Stimulated activated memory B cell treated with anti-CD40 and anti-IgM and Interleukin-4, amounts not matched to agents 10 μg/mL and 1 μg/mL and 100 μg/mL, for 72 hours (primary cell): ENCODE results near the gene PKD2L1.
"Not testable (repeated sequence)": the region's sequence is repeated elsewhere in the genome, so short reads cannot be mapped to it uniquely, and the experiment has no call there.

Source experiments
- ATAC-seq: fragments of 150-1000 bp; cut with Tn5 transposase; 2 replicates; pipeline ENCODE4 v1.10.0; 2021
- H3K27ac Mint-ChIP-seq: one replicate; pipeline ENCODE4 v1.8.0; 2022; ENCODE audit warnings: mild to moderate bottlenecking, mixed read lengths
- H3K27me3 Mint-ChIP-seq: one replicate; pipeline ENCODE4 v1.8.0; 2022; ENCODE audit warnings: mixed read lengths
- H3K36me3 Mint-ChIP-seq: one replicate; pipeline ENCODE4 v1.8.0; 2022; ENCODE audit warnings: mixed read lengths
- H3K4me1 Mint-ChIP-seq: one replicate; pipeline ENCODE4 v1.8.0; 2022; ENCODE audit warnings: mixed read lengths
- H3K4me3 Mint-ChIP-seq: one replicate; pipeline ENCODE4 v1.8.0; 2022; ENCODE audit warnings: mild to moderate bottlenecking, moderate library complexity, mixed read lengths
- H3K9me3 Mint-ChIP-seq: one replicate; pipeline ENCODE4 v1.8.0; 2022; ENCODE audit warnings: mixed read lengths

PKD2L1 gene

DNA sequence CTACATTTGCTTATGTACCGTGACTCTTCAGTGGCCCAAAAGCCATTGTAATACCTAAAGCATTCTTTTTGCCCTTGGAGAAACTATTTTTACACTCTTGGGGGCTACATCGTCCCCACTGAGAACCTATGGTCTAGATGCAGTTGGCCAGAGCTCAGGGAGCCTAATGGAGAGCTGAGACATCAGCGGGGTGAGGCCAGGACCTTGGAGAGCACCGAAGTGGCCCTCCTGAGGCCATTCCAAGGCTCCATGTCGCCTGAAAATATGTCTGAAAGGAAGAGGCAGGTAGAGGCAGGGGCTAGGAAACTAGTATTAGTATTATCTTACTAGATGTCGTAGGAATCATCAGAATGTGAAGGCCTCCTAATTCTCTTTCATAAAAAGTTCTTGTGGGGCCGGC is 4.9 kb downstream of the PKD2L1 start:
- Mint-ChIP-seq H3K27ac (no peak overlapping the region), H3K9me3 (no peaks in the 10 kb centered on the region), H3K4me1 (peaks cover 29% of the 10 kb centered on the region), H3K4me3 (no peak overlapping the region), H3K27me3 (peaks cover 5% of the 10 kb centered on the region), H3K36me3 (no peaks in the 10 kb centered on the region)
- ATAC-seq, result no peak

DNA sequence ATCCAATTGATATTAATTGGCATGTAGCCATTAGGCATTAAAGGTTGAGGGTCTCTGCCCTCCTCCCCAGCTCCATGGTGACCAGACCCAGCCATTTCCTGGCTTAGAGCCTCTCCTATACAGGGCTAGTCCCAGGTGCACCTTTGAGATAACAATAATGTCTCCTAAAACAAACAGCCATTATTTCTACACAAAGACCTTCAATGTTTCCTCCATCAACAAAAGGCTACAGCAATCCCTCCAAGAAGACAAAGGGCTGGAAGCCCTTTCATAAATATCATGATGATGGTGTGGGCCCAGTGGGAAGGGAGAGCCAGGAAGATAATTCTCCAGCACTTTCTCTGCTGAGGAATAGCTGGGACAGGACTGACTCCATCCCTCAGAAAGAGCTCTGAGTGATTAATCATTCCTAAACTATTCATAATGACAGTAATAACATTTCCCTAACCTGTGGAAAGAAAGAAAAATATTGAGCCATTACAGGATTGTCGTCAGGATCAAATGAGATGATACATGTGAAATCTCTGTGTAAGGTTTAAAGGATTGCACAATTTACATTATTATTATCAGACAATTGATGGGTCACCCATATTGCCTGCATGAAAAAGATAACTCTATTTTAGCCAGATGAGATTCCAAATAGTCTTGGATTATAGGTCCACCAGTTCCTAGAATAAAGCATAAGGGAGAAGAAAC is 10.2 kb downstream of the PKD2L1 start:
- H3K27ac Mint-ChIP-seq, result no peak overlapping the region
- peaks cover 7% of the 10 kb centered on the region for H3K4me1 Mint-ChIP-seq
- H3K9me3 Mint-ChIP-seq, result no peaks in the 10 kb centered on the region
- H3K4me3 Mint-ChIP-seq, result no peak overlapping the region
- no peaks in the 10 kb centered on the region for H3K36me3 Mint-ChIP-seq
- H3K27me3 Mint-ChIP-seq, result peaks cover 36% of the 10 kb centered on the region
- no peak for ATAC-seq

DNA sequence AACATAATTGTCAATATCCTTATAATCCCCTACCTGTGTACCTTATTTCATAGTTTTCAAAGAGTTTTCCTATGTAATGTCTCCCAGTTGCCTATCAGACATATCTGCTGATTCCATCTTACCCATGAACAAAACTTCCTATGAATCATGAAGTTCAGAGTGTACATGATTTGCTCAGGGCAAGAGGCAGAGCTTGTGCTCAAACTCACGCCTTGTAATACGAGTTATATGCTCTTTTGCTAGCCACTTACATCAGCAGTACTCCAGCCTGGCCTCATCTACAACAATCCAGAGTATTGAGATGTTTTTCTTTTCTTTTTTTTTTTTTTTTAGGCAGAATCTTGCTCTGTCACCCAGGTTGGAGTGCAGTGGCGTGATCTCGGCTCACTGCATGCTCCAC is 11.8 kb downstream of the PKD2L1 start:
- peaks cover 46% of the 10 kb centered on the region for H3K27me3 Mint-ChIP-seq
- peaks cover 7% of the 10 kb centered on the region for H3K4me1 Mint-ChIP-seq
- H3K36me3 Mint-ChIP-seq, result no peaks in the 10 kb centered on the region
- H3K9me3 Mint-ChIP-seq, result no peaks in the 10 kb centered on the region
- no peak overlapping the region for H3K27ac Mint-ChIP-seq
- no peak overlapping the region for H3K4me3 Mint-ChIP-seq
- no peak for ATAC-seq

DNA sequence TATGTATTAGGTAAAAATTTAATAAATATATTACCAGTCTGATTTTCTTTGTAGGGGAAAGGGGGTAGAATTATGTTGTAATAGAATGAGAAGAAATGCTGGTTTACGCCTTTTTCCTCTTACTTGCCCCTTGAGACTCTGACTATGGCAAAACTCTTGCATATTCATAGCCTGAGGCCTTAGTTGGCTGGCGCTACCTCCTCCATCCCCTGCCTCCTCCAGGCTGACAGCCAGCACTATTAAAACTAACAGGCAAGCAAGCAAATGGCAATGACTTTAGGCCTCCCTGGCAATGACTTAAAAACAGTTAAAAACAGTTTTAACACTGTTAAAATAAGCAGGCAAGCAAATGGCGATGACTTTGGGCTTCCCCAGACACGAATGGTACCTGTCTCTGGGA is 14.4 kb downstream of the PKD2L1 start:
- peaks cover 46% of the 10 kb centered on the region for H3K27me3 Mint-ChIP-seq
- no peaks in the 10 kb centered on the region for H3K4me1 Mint-ChIP-seq

DNA sequence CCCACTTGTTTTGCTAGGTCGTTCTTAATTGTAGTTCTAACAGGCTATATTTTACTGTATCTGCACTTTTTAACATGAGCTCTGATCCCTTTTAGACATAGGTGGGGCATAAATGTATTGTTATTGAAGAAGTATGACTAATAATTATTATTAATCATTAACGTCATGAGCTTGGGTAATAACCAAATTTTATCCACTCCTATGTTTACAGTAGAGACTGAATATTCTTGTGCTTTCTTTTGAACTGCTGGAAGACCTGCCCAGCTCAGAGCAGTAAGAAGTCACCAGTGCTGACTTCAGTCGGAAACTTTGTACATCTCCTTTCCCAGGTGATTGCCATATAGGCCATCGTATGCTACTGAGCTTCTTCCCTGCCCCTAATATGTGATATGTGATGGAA is 18.7 kb downstream of the PKD2L1 start:
- no peak overlapping the region for H3K4me3 Mint-ChIP-seq
- no peak for ATAC-seq
- no peak overlapping the region for H3K27ac Mint-ChIP-seq
- no peaks in the 10 kb centered on the region for H3K4me1 Mint-ChIP-seq
- H3K36me3 Mint-ChIP-seq, result no peaks in the 10 kb centered on the region
- peaks cover 19% of the 10 kb centered on the region for H3K27me3 Mint-ChIP-seq
- H3K9me3 Mint-ChIP-seq, result no peaks in the 10 kb centered on the region

More for the DNA sequence above, 14.4 kb downstream of the PKD2L1 start:
- Mint-ChIP-seq H3K4me3 (no peak overlapping the region), H3K9me3 (no peaks in the 10 kb centered on the region), H3K27ac (no peak overlapping the region), H3K36me3 (no peaks in the 10 kb centered on the region)
- ATAC-seq, result no peak

DNA sequence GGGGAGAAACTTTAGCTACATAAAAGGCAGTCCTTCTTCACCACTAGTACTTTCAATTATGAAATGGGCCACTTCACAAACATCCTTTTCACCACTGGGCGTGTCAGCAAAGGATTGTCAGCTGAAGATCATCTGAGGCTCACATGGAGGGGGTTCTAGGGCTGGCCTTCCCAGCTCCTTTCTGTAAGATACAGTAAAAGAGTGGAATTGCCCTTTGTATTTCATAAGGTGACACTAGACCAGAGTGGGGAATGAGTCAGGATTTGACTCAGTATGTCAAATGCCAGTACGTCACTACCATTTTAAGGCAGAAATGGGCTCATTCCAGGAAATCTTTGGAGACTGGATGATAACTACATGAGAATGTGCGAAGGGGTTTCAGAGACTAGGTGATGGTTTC is 22.3 kb downstream of the PKD2L1 start:
- peaks cover 23% of the 10 kb centered on the region for H3K27me3 Mint-ChIP-seq
- no peaks in the 10 kb centered on the region for H3K4me1 Mint-ChIP-seq
- no peak for ATAC-seq
- no peak overlapping the region for H3K27ac Mint-ChIP-seq
- H3K9me3 Mint-ChIP-seq, result no peaks in the 10 kb centered on the region
- H3K36me3 Mint-ChIP-seq, result no peaks in the 10 kb centered on the region
- no peak overlapping the region for H3K4me3 Mint-ChIP-seq

DNA sequence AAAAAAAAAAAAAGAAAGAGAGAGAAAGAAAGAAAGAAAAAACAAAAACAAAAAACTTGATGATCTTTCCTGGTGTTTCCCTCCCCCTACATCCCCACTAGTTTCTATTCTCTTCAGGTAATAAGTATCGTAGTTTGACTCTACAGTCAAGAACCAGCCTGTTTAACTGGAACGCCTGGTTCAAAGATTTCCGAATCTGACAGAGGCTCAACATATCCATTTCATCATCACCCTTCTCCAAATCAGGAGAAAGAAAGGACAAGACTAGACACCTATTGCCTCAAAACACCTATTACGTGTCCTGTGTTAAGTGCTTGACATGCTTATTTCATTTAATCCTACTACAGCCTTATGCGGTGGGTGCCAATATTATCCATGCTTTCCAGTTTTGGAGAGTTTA is 23.2 kb downstream of the PKD2L1 start:
- H3K36me3 Mint-ChIP-seq, result no peaks in the 10 kb centered on the region
- no peak overlapping the region for H3K4me3 Mint-ChIP-seq

DNA sequence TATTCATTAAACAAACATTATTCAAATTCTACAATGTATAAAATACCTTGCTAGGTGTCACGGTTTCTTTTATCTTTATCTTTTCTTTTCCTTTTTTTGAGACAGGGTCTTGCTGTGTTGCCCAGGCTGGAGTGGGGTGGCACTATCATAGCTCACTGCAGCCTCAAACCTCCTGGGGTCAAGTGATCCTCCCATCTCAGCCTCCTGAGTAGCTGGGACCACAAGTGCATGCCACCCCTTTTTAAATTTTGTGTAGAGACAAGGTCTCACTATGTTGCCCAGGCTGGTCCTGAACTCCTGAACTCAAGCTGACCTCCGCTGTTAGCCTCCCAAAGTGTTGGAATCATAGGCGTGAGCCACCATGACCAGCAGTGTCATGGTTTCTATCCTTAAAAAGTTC is 25.6 kb downstream of the PKD2L1 start:
- H3K27me3 Mint-ChIP-seq, result peaks cover 23% of the 10 kb centered on the region

More for the DNA sequence above, 23.2 kb downstream of the PKD2L1 start:
- peaks cover 23% of the 10 kb centered on the region for H3K27me3 Mint-ChIP-seq
- no peaks in the 10 kb centered on the region for H3K9me3 Mint-ChIP-seq
- H3K27ac Mint-ChIP-seq, result no peak overlapping the region
- no peaks in the 10 kb centered on the region for H3K4me1 Mint-ChIP-seq
- ATAC-seq, result no peak

DNA sequence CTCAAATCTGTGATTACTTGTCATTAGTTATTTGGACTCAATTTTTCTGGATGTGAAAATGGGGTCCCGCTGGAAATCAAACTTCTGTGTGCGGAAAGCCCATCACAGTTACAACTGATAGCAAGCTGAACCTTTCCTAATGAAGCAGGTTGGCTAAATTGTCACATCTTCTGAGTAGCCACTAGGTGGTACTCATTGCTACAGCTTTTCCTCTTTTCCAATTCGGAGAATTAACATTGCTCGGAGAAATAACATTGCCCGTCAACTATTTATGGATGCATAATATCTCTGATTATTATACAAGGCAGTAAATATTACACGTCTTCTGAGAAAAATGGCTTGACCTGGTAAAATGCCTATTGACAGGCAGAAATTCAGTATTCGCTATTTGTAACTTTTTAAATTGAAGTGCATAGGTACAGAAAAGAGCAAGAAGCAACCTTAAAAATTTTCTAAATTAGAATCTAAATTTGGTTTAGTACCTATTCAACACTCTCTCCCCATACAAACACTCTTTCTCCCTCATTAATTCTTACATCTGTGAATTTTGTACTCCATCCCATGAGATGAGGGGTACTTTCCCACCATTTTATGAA is 26.2 kb downstream of the PKD2L1 start:
- no peak overlapping the region for H3K27ac Mint-ChIP-seq
- H3K36me3 Mint-ChIP-seq, result no peaks in the 10 kb centered on the region
- peaks cover 23% of the 10 kb centered on the region for H3K27me3 Mint-ChIP-seq
- H3K4me3 Mint-ChIP-seq, result no peak overlapping the region
- no peak for ATAC-seq
- no peaks in the 10 kb centered on the region for H3K4me1 Mint-ChIP-seq
- peaks cover 3% of the 10 kb centered on the region for H3K9me3 Mint-ChIP-seq

More for the DNA sequence above, 25.6 kb downstream of the PKD2L1 start:
- ATAC-seq, result no peak
- Mint-ChIP-seq H3K27ac (no peak overlapping the region), H3K4me3 (no peak overlapping the region), H3K9me3 (peaks cover 3% of the 10 kb centered on the region), H3K4me1 (no peaks in the 10 kb centered on the region), H3K36me3 (no peaks in the 10 kb centered on the region)

DNA sequence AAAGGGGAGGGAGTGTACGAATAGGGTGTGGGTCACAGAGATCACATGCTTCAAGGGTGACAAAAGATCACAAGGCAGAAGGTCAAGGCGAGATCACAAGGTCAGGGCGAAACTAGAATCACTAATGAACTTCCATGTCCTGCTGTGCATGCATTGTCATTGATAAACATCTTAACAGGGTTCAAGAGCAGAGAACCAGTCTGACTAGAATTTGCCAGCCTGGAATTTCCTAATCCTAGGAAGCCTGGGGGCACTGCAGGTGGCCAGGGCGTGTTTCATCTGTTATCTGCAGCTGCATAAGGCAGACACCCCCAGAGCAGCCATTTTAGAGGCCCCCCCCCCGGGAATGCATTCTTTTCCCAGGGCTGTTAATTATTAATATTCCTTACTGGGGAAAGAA is 28.9 kb downstream of the PKD2L1 start:
- not testable (repeated sequence) for H3K36me3 Mint-ChIP-seq, H3K4me1 Mint-ChIP-seq, H3K27ac Mint-ChIP-seq, ATAC-seq, H3K4me3 Mint-ChIP-seq, H3K9me3 Mint-ChIP-seq
- peaks cover 31% of the 10 kb centered on the region for H3K27me3 Mint-ChIP-seq

DNA sequence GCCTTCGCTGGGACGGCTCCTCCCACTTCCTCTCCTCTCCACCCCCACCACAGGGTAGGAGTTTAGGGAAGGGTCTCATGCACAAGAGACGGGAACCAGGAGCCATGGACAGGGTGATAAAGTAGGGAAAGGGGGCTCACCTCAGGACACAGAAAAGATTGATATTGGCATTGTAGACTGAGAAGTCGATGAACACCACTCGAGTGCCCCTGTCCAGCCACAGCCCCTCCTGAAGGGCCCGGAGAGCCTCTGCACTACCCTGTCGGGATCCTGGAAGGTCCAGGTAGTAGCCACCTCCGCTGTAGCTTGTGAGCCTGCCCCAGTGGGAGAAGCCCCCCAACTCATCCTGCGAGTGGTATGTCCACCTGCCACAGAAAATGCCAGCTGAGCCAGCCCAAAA is 32.8 kb downstream of the PKD2L1 start:
- peaks cover 29% of the 10 kb centered on the region for H3K27me3 Mint-ChIP-seq
- H3K27ac Mint-ChIP-seq, result no peak overlapping the region
- no peak overlapping the region for H3K4me3 Mint-ChIP-seq
- H3K36me3 Mint-ChIP-seq, result no peaks in the 10 kb centered on the region
- peaks cover 7% of the 10 kb centered on the region for H3K4me1 Mint-ChIP-seq
- no peak for ATAC-seq
- peaks cover 3% of the 10 kb centered on the region for H3K9me3 Mint-ChIP-seq

DNA sequence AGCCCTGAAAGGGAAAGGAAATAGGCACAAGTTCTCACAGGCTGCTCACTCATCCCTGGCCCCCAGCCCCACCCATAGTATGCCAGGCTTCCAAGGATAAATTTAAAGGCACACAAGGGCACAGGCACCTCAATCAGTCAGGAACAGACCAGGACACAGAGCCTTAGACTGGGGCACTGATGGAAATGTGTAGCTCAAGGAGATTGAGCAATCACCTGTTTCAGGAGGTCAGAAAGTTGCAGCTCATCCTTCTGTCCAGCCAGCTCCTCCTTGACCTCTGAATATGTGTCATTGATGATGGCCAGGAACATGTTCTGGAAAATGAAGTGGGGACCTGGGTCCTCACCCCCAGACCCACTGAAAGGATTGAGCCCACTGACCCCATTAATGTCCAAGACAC is 37.0 kb downstream of the PKD2L1 start:
- Mint-ChIP-seq H3K4me1 (peaks cover 4% of the 10 kb centered on the region), H3K36me3 (no peaks in the 10 kb centered on the region), H3K4me3 (no peak overlapping the region), H3K27ac (no peak overlapping the region), H3K9me3 (no peaks in the 10 kb centered on the region), H3K27me3 (peaks cover 29% of the 10 kb centered on the region)
- no peak for ATAC-seq

DNA sequence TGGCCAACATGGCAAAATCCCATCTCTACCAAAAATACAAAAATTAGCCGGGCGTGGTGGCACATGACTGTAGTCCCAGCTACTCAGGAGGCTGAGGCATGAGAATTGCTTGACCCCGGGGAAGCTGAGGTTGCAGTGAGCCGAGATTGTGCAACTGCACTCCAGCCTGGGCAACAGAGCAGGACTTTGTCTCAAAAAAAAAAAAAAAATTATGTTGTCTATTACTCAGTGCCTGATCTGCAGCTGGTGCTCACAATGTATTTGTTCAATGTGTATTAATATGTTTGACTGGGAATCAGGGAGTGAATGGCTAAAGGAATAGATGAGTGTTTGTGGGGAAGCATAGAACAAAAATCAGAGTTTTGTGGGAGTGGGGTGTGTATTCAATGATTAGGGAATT is 37.7 kb downstream of the PKD2L1 start:
- peaks cover 29% of the 10 kb centered on the region for H3K27me3 Mint-ChIP-seq
- ATAC-seq, H3K27ac Mint-ChIP-seq, H3K36me3 Mint-ChIP-seq, H3K4me3 Mint-ChIP-seq, H3K9me3 Mint-ChIP-seq, H3K4me1 Mint-ChIP-seq: not testable (repeated sequence)

DNA sequence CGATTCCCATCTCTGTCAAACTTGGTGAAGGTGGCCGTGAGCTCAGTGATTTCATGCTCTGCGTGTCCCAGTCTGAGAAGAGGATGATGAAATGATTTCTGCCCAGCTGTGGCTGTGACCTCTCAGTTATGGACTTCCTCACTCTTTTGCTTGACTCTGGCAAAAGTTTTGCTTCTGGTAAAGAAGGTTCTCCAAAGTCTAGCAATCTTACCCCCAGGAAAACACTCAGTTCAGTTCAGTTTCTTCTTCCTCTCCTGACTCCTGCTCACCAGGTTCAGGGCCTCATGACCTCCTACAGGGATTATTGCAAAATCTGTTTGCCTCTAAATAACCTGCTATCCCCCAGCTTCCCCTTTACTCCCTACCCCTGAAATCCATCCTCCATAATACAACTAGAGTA is 38.7 kb downstream of the PKD2L1 start:
- Mint-ChIP-seq H3K4me3 (no peak overlapping the region), H3K4me1 (peaks cover 9% of the 10 kb centered on the region), H3K27me3 (peaks cover 23% of the 10 kb centered on the region), H3K36me3 (no peaks in the 10 kb centered on the region), H3K9me3 (no peaks in the 10 kb centered on the region), H3K27ac (no peak overlapping the region)
- ATAC-seq, result no peak

DNA sequence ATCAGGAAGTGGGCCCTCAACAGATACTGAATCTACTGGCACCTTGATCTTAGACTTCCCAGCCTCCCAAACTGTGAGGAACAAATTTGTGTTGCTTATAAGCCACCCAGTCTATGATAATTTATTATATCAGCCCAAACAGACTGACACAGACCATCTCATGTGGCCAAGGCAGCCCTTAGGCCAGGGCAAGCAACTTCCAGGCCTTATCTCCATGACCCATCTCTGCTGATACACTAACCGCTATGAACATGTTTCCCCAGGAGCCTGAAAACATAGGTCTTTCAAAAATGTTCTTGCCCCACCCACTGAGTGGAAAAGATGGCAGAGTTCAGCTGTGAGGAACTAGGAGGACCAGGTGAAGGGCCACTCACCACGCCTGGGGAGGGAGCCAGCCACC is 40.4 kb downstream of the PKD2L1 start:
- Mint-ChIP-seq H3K4me1 (peaks cover 24% of the 10 kb centered on the region), H3K9me3 (no peaks in the 10 kb centered on the region), H3K27me3 (peaks cover 8% of the 10 kb centered on the region), H3K36me3 (peaks cover 7% of the 10 kb centered on the region), H3K27ac (no peak overlapping the region), H3K4me3 (no peak overlapping the region)
- no peak for ATAC-seq

DNA sequence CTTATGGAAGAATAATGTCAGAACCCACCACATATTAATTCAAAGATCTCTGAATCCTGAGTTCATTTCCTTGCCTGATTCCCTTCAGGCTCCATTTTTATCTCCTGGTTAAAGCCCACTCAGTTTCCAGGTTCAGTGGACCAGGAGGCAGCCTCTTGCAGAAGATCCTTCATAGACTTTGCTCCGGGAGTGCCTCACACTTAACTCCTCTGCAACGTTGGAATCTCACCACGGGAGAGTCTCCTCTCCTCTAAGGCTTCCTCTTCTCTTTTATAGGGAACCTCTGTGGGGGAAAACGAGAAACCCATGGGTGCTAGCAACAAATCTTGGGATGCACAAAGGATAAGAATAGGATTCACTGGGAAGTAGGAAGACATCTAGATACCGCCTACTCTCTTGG is 41.8 kb downstream of the PKD2L1 start:
- ATAC-seq, result no peak
- H3K9me3 Mint-ChIP-seq, result no peaks in the 10 kb centered on the region
- peaks cover 26% of the 10 kb centered on the region for H3K4me1 Mint-ChIP-seq
- no peaks in the 10 kb centered on the region for H3K27me3 Mint-ChIP-seq
- no peak overlapping the region for H3K4me3 Mint-ChIP-seq
- H3K27ac Mint-ChIP-seq, result peak overlapping the region; percentile 96
- peaks cover 7% of the 10 kb centered on the region for H3K36me3 Mint-ChIP-seq
